ENCODE results near the gene LRP2BP. TPM values are rescaled to one million over a fixed set of nuclear protein-coding genes. Genes with fewer than 3 reads are reported as not detected.
A peak's percentile ranks its signal among the peaks of the same experiment; 100 is the strongest.

LRP2BP gene
- total and polyA plus RNA-seq, 2 of the 13 experiments (the other 11 are each of a cell fraction or from before 2014, with no cell fraction given) = 0.22 to 0.29 TPM

GRCh38 chr4:185425647-185426352 lies 30.1 kb upstream of the LRP2BP start, which contains the start of gene UFSP2 (continued):
- TF ChIP-seq THAP11 (CRISPR knock-in tag; IDR thresholded peaks at IDR 0.05) (peak; percentile 100), ZNF781 (CRISPR knock-in tag; IDR thresholded peaks at IDR 0.05; ENCODE audit: borderline replicate concordance, not compliant biosample characterization) (peak; percentile 63), FOXJ3 (CRISPR knock-in tag; IDR thresholded peaks at IDR 0.05; ENCODE audit: borderline replicate concordance) (peak; percentile 86; the same call in 1 of the 2 replicates), ZBTB7A (CRISPR knock-in tag; IDR thresholded peaks at IDR 0.05) (no peak), NFKBIZ (CRISPR knock-in tag; IDR thresholded peaks at IDR 0.05) (0 out of 2 replicates have a peak, but pooled peaks have one; percentile 19), TSC22D2 (CRISPR knock-in tag; IDR thresholded peaks at IDR 0.05; ENCODE audit: borderline replicate concordance) (no peak), KDM5A (IDR thresholded peaks at IDR 0.05; ENCODE audit: borderline replicate concordance, low read length) (peak; percentile 76; the same call in 1 of the 2 replicates), ZNF737 (CRISPR knock-in tag; IDR thresholded peaks at IDR 0.05; ENCODE audit: borderline replicate concordance) (no peak), ZNF724P (CRISPR knock-in tag; IDR thresholded peaks at IDR 0.05; ENCODE audit: borderline replicate concordance) (peak; percentile 41; the same call in 1 of the 2 replicates), ASH2L (IDR thresholded peaks at IDR 0.05; ENCODE audit: insufficient read length, low read depth, low read length) (peak; percentile 87), ELF4 (CRISPR knock-in tag; IDR thresholded peaks at IDR 0.05; ENCODE audit: borderline replicate concordance) (no peak), SPEN (CRISPR knock-in tag; IDR thresholded peaks at IDR 0.05; ENCODE audit: low read depth) (0 out of 2 replicates have a peak, but pooled peaks have one; percentile 20), ZNF101 (CRISPR knock-in tag; IDR thresholded peaks at IDR 0.05; ENCODE audit: borderline replicate concordance, low read depth) (no peak), RFXAP (CRISPR knock-in tag; IDR thresholded peaks at IDR 0.05; ENCODE audit: borderline replicate concordance) (peak; percentile 67), SNAI1 (CRISPR knock-in tag; IDR thresholded peaks at IDR 0.05; ENCODE audit: borderline replicate concordance) (0 out of 2 replicates have a peak, but pooled peaks have one; percentile 46), MTERF4 (CRISPR knock-in tag; IDR thresholded peaks at IDR 0.05) (peak; percentile 75; the same call in 1 of the 2 replicates)
- TF ChIP-seq, protein P1, sequence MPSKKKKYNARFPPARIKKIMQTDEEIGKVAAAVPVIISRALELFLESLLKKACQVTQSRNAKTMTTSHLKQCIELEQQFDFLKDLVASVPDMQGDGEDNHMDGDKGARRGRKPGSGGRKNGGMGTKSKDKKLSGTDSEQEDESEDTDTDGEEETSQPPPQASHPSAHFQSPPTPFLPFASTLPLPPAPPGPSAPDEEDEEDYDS (CRISPR knock-in tag; IDR thresholded peaks at IDR 0.05) = peak; percentile 59; the same call in 1 of the 2 replicates
- TF ChIP-seq, protein P2, sequence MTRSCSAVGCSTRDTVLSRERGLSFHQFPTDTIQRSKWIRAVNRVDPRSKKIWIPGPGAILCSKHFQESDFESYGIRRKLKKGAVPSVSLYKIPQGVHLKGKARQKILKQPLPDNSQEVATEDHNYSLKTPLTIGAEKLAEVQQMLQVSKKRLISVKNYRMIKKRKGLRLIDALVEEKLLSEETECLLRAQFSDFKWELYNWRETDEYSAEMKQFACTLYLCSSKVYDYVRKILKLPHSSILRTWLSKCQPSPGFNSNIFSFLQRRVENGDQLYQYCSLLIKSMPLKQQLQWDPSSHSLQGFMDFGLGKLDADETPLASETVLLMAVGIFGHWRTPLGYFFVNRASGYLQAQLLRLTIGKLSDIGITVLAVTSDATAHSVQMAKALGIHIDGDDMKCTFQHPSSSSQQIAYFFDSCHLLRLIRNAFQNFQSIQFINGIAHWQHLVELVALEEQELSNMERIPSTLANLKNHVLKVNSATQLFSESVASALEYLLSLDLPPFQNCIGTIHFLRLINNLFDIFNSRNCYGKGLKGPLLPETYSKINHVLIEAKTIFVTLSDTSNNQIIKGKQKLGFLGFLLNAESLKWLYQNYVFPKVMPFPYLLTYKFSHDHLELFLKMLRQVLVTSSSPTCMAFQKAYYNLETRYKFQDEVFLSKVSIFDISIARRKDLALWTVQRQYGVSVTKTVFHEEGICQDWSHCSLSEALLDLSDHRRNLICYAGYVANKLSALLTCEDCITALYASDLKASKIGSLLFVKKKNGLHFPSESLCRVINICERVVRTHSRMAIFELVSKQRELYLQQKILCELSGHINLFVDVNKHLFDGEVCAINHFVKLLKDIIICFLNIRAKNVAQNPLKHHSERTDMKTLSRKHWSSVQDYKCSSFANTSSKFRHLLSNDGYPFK (CRISPR knock-in tag; IDR thresholded peaks at IDR 0.05; ENCODE audit: borderline replicate concordance) = peak; percentile 64; the same call in 1 of the 2 replicates
- TF ChIP-seq, protein P3, sequence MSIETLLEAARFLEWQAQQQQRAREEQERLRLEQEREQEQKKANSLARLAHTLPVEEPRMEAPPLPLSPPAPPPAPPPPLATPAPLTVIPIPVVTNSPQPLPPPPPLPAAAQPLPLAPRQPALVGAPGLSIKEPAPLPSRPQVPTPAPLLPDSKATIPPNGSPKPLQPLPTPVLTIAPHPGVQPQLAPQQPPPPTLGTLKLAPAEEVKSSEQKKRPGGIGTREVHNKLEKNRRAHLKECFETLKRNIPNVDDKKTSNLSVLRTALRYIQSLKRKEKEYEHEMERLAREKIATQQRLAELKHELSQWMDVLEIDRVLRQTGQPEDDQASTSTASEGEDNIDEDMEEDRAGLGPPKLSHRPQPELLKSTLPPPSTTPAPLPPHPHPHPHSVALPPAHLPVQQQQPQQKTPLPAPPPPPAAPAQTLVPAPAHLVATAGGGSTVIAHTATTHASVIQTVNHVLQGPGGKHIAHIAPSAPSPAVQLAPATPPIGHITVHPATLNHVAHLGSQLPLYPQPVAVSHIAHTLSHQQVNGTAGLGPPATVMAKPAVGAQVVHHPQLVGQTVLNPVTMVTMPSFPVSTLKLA (IDR thresholded peaks at IDR 0.05) = peak; percentile 65
- TF ChIP-seq, protein P4, sequence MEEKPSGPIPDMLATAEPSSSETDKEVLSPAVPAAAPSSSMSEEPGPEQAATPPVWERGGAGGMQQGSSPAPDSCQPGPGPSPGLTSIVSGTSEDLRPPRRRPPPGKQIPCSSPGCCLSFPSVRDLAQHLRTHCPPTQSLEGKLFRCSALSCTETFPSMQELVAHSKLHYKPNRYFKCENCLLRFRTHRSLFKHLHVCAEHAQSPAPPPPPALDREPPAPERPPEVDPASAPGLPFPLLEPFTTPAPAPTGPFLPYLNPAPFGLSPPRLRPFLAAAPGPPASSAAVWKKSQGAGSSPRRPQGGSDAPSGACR (CRISPR knock-in tag; IDR thresholded peaks at IDR 0.05) = peak; percentile 64; the same call in 1 of the 2 replicates

Data from HepG2 (cell line).